ENCODE measurements around the gene RIC8A.

The RIC8A gene

GRCh38 chr11:208181-208916, 841 bp downstream of the RIC8A start:
- Mint-ChIP-seq H3K36me3 (ENCODE audit: low read depth) (peaks cover 29% of the 10 kb centered on the region), H3K27ac (peak overlapping the region; percentile 98 to 99 (median 99)), H3K27me3 (ENCODE audit: low read depth) (no peaks in the 10 kb centered on the region), H3K9me3 (no peaks in the 10 kb centered on the region), H3K4me3 (peak overlapping the region; percentile 96 to 98 (median 96)), H3K4me1 (peaks cover 29% of the 10 kb centered on the region)
- TF ChIP-seq, protein P1, sequence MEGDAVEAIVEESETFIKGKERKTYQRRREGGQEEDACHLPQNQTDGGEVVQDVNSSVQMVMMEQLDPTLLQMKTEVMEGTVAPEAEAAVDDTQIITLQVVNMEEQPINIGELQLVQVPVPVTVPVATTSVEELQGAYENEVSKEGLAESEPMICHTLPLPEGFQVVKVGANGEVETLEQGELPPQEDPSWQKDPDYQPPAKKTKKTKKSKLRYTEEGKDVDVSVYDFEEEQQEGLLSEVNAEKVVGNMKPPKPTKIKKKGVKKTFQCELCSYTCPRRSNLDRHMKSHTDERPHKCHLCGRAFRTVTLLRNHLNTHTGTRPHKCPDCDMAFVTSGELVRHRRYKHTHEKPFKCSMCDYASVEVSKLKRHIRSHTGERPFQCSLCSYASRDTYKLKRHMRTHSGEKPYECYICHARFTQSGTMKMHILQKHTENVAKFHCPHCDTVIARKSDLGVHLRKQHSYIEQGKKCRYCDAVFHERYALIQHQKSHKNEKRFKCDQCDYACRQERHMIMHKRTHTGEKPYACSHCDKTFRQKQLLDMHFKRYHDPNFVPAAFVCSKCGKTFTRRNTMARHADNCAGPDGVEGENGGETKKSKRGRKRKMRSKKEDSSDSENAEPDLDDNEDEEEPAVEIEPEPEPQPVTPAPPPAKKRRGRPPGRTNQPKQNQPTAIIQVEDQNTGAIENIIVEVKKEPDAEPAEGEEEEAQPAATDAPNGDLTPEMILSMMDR (IDR thresholded peaks at IDR 0.05; ENCODE audit: unreplicated experiment in 3 of 3) = no peak

DNA sequence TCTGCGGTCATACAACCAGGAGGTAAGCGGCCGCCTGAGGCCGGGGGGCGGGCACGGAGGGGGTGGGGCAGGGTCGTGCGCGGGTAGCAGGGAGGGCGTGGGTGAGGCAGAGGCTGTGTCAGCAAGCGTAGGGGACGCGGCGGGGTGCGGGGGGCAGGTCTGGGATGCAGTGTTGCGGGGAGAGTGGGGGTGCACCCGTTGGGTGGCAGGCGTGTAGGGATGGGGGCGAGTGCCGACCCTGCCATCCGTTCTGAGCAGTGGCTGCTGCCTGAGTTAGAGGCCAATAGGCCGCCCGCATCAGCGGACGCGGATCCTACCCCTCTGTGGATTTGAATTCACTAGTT, 1.4 kb downstream of the RIC8A start:
- peaks cover 24% of the 10 kb centered on the region for H3K4me1 Mint-ChIP-seq
- H3K27ac Mint-ChIP-seq = peak overlapping the region; percentile 59 to 99 (median 63)
- H3K36me3 Mint-ChIP-seq (ENCODE audit: low read depth) = peaks cover 28% of the 10 kb centered on the region
- no peaks in the 10 kb centered on the region for H3K9me3 Mint-ChIP-seq
- H3K4me3 Mint-ChIP-seq = peak overlapping the region; percentile 96 to 98 (median 96)
- H3K27me3 Mint-ChIP-seq (ENCODE audit: low read depth) = no peaks in the 10 kb centered on the region
- TF ChIP-seq, protein P1 (IDR thresholded peaks at IDR 0.05; ENCODE audit: unreplicated experiment in 3 of 3) = no peak

DNA sequence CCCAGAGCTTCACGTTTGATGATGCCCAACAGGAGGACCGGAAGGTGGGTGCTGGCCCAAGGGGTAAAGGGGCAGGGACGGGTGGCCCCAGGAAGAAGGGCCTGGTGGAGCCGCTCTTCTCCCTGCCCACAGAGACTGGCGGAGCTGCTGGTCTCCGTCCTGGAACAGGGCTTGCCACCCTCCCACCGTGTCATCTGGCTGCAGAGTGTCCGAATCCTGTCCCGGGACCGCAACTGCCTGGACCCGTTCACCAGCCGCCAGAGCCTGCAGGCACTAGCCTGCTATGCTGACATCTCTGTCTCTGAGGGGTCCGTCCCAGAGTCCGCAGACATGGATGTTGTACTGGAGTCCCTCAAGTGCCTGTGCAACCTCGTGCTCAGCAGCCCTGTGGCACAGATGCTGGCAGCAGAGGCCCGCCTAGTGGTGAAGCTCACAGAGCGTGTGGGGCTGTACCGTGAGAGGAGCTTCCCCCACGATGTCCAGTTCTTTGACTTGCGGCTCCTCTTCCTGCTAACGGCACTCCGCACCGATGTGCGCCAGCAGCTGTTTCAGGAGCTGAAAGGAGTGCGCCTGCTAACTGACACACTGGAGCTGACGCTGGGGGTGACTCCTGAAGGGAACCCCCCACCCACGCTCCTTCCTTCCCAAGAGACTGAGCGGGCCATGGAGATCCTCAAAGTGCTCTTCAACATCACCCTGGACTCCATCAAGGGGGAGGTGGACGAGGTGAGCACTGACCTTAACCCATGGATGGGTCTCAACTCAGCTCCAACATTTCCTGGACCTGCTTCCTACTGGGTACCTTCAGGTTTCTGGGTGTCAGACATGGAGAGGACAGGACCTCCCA, 2.0 kb downstream of the RIC8A start:
- Mint-ChIP-seq H3K36me3 (ENCODE audit: low read depth) (peaks cover 29% of the 10 kb centered on the region), H3K27me3 (ENCODE audit: low read depth) (no peaks in the 10 kb centered on the region), H3K4me3 (peak overlapping the region; percentile 96 to 98 (median 96)), H3K4me1 (peaks cover 22% of the 10 kb centered on the region), H3K27ac (peak overlapping the region; percentile 59 to 99 (median 74)), H3K9me3 (no peaks in the 10 kb centered on the region)
- TF ChIP-seq, protein P1 (IDR thresholded peaks at IDR 0.05; ENCODE audit: unreplicated experiment in 3 of 3) = no peak

DNA sequence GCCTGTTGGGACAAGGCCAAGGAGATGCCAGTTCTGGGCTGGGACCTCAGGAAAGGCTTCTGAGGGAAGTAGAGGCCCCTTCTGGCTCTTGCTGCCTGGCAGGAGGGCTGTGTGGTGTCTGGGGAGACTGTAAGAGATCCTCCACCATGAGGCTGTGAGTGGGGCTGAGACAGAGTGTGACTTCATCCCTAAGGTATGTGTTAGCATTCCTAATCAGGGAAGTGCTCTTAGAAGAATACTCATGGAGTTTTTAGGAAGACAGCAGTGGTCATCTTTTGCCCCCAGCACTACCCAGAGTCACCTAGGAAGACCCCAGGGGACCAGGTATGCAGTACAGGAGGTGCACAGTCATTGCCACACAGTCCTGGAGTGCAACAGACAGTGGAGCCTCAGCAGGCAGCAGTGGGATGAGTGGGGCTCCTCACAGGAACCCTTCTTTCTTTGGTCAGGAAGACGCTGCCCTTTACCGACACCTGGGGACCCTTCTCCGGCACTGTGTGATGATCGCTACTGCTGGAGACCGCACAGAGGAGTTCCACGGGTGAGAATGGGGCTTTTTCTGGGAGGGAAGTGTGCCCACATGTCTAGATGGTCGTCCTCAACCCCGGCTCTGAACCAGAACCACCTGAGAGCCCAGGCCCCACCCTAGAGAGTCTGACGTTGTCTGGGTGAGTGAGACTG, 2.8 kb downstream of the RIC8A start:
- Mint-ChIP-seq H3K27ac (peak overlapping the region; percentile 20 to 74 (median 25)), H3K27me3 (ENCODE audit: low read depth) (no peaks in the 10 kb centered on the region), H3K4me1 (peaks cover 22% of the 10 kb centered on the region), H3K9me3 (no peaks in the 10 kb centered on the region), H3K4me3 (peak overlapping the region; percentile 96 to 98 (median 96)), H3K36me3 (ENCODE audit: low read depth) (peaks cover 37% of the 10 kb centered on the region)
- TF ChIP-seq, protein P1 (IDR thresholded peaks at IDR 0.05; ENCODE audit: unreplicated experiment in 3 of 3) = no peak

GRCh38 chr11:210803-211180, 3.3 kb downstream of the RIC8A start:
- Mint-ChIP-seq H3K9me3 (no peaks in the 10 kb centered on the region), H3K27me3 (ENCODE audit: low read depth) (no peaks in the 10 kb centered on the region), H3K4me1 (peaks cover 22% of the 10 kb centered on the region), H3K4me3 (peak overlapping the region; percentile 96 to 98 (median 96)), H3K27ac (peak overlapping the region in 2 of 3 experiments; percentile 20 to 81), H3K36me3 (ENCODE audit: low read depth) (peaks cover 42% of the 10 kb centered on the region)
- TF ChIP-seq, protein P1 (IDR thresholded peaks at IDR 0.05; ENCODE audit: unreplicated experiment in 3 of 3) = no peak
